Measurements from ENCODE around the gene DGKD.
A peak's percentile ranks its signal among the peaks of the same experiment; 100 is the strongest.

The DGKD gene

DNA sequence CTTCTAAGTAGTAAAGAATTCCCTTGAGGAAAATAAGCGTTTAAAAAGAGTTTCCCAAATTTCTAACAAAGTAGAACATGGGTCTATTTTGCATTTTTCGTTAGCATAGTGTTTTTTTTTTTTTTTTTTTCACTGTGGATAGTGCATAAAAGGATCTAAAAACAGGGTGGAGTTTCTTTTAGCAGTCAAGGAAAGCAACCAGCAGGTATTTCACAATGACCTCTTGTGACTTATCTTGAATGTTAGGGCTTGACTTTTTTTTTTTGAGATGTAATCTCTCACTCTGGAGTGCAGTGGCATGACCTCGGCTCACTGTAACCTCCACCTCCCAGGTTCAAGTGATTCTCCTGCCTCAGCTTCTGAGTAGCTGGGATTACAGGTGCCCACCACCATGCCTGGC lies 14.9 kb upstream of the DGKD start:
- no peak for DNase-seq

DNA sequence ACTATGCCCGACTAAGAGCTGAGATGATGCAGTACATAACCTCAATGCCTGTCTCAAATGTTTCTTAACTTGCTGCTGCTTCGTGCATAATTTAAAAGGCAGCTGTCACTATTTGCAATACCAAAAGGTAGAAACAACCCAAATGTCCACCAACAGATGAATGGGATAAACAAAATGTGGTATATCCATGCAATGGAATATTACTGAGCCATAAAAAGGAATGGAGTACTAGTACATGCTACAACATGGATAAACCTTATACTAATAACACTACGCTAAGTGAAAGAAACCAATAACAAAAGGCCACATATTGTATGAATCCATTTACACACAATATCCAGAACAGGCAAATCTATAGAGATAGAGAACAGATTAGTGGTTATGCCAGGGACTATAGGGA lies 13.0 kb upstream of the DGKD start:
- no peak for DNase-seq

DNA sequence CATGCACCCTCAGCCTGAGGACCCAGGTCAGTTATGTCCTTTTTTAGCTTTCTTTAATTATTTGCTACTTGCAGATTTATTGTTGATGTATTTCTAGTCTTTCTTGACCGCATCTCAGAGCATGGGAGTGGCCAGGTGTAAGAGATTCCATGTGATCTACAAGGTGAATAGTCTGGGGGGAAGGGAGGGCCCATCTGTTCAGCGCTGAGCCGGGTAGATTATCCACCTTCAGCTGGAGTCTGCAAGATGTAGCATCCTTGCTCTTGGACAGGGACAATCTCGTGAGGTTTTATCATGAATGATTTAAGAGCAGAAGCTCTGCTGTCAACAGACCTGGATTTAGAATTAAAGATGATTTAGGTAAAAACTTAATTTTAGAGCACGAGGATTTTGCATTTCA lies 12.0 kb upstream of the DGKD start:
- no peak for DNase-seq

- no peak for DNase-seq
These were observed 11.1 kb upstream of the DGKD start for GRCh38 chr2:233343171-233343705.

GRCh38 chr2:233346376-233346775 lies 7.9 kb upstream of the DGKD start:
- DNase-seq = no peak

DNA sequence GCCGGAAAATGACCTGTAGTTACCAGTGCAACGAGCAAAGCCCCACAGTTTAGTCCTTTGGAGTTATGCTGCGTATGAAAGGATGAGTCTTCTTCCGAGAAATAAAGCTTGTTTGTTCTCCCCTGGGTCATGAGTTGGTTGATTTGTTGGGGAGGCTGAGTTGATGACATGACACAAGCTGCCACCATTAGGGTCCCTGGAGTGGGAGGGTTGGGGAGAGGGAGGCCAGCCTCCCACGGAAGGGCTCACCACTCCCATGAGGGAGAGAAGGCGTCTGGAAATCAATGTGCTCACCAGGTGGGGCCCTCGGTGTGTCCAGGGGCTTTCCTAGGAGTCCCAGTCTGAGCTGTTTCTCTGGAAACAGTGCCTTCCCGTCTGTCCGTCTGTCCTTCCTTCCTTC lies 7.4 kb upstream of the DGKD start:
- no peak for DNase-seq

- no peak for DNase-seq
These were observed 5.0 kb upstream of the DGKD start for GRCh38 chr2:233349005-233349998.

GRCh38 chr2:233350708-233351107 lies 3.6 kb upstream of the DGKD start:
- peak; percentile 40 for DNase-seq

DNA sequence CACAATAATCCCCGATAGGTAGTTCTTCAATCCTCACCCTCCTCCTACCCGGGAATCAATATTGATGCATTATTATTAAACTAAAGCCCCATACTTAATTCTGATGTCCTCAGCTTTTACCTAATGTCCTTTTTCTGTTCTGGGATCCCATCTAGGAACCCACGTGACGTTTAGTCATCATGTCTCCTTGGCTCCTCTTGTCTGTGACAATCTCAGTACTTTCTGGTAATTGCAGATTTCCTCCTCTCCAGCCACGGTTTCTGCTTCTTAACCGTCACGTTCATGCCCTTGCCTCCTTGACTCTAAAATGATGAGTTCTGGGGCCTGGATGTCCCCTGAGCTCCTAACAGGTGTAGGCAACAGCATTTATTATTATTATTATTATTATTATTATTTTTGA lies 2.9 kb upstream of the DGKD start:
- DNase-seq = no peak

- no peak for DNase-seq
These were observed 2.0 kb upstream of the DGKD start for GRCh38 chr2:233352141-233352842.

DNA sequence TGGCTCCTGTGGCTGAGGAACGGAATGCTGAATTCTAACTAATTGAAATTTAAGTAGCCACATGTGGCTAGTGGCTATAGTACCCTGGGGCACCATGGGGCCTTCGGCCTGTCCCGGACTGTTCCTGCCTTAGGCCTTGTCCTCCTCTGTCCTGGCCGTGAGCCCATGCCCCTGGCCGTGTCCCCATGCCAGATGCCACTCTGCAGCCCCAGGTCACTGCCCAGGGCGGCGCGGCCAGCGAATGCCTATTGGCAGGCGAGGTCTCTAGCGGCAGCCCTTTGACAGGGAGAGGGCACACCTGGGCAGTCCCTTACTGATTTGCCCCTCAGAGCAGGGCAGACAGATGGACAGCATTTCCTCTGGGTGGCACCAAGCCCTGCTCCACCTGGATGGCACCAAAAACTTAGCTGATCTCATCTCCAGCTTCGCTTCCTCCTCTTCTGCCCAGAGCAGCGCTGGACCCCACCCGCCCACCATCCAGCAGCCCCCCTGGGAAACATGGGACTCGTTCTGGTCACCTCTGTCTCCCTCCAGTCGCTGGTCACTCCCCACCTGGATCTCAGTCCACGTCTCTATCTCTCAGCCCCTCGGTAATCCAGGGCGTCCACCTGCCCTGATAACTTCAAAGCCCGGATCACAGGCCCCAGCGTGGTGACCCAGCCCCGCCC lies 1.1 kb upstream of the DGKD start:
- no peak for DNase-seq

DNA sequence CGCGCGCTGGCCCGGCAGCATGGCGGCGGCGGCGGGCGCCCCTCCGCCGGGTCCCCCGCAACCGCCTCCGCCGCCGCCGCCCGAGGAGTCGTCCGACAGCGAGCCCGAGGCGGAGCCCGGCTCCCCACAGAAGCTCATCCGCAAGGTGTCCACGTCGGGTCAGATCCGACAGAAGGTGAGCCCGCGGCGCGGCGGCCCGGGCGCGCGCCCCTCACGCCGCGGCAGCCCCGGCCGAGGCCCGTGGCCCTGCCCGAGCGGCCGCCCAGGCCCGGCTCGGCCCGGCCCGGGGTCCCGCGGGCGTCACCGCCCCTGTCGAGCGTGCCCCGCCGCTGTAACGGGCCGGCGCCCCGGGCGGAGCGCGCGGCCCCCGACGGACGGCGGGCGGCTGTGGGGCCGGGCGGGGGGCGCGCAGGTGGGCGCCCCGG lies 218 bp downstream of the DGKD start:
- DNase-seq = no peak

GRCh38 chr2:233354971-233355574 lies 779 bp downstream of the DGKD start:
- DNase-seq = peak; percentile 6

- no peak for DNase-seq
These were observed 1.6 kb downstream of the DGKD start for GRCh38 chr2:233355916-233356315.

DNA sequence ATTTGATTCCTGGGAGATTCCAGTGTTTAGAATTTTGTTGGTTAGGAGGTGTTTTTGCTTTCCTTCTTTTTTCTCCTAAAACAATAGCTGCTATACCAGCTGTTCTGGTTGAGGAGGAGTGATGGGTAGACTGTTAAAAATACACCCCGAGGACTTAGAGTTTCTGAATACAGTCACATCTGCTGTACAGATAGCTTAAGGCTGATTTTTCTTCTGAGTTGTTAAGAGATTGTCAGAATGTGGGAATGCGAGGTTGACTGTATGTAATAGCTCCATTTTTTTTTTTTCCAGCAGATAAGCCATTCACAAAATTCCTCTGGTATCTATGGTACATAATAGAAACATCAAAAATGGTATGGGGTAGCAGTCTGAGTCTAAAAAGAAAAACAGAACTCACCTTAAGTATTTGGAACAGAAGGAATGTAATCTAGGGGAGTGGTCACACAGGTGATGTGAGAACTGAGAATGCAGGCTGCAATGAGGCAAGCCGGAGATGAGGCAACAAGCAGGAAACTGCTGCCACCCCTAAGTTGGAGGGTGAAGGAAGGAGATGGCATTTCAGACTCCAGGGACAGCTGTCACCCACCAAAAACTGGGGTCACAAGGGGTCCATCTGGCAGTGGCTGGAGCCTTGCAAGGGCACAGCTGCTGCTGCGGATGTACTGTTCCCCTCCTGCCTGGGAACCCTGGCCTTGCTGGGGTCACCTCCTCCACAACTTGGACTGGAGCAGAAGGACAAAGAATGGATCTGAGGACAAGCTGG lies 2.4 kb downstream of the DGKD start:
- no peak for DNase-seq

GRCh38 chr2:233358335-233358734 lies 4.0 kb downstream of the DGKD start:
- no peak for DNase-seq

DNA sequence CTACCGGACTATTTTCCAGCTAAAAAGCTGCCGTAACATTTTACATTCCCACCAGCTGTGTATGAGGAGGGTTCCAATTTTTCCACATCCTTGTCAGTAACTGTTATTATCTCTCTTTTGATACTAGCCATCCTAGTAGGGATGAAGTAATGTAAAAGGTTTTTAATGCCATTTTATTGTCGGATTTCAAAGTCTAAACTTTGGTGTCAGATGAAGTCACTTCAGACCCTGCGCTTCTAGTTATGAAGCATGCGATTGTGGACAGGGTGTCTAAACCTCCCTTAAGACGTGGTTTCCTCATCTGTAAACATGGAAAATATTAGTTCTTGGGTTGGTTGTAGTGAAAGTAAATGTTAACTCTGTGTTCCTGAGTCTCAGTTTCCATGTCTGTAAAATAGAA lies 4.7 kb downstream of the DGKD start:
- no peak for DNase-seq

DNA sequence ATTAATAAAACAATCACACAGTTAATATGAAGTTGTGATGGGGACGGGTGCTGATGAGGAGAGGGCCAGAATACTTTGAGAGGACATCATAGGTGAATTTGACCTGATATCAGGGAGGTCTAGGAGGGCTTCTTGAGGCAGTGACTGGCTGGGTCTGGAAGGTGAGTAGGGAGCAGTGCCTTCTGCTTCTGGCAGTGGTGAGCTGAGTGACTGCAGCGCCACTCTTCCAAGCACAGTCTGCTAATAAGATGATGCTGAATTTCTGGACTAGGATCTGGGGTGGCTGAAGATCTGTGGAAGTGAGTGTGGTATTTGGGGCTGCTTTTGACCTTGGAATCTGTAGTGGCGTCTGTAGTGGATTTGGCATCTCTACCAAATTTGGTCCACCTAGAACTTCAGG lies 5.5 kb downstream of the DGKD start:
- no peak for DNase-seq

DNA sequence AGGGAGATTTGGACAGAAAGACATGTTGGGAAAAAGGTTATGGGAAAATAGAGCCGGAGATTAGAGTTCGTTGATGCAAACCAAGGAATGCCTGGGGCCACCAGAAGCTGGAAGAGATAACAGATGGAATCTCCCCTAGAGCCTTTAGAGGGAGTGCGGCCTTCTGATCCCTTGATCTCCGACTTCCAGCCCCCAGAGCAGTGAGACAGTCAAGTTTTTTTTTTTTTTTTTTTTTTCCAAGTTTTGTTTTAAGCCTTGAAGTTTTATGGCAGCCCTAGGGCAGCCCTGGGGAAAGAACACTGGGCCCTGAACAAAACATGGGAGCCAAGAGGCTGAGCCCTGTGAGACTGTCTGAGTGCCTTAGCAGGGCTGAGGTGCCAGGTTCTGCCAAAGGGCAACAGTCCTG lies 6.5 kb downstream of the DGKD start:
- DNase-seq = no peak

- no peak for DNase-seq
These were observed 7.0 kb downstream of the DGKD start for GRCh38 chr2:233361297-233361696.

DNA sequence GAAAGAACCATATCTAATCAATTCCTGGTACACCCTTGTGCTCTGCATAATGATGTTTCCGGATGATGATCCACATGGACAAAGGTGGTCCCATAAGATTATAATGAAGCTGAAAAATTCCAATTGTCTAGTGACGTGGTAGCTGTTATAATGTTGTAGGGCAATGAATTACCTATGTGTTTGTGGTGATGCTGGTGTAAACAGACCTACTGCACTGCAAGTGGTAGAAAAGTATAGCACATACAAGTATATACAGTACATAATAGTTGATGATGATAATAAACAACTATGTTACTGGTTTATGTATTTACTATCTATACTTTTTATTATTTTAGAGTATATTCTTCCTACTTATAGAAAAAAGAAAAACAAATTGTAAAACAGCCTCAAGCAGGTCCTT lies 8.4 kb downstream of the DGKD start:
- no peak for DNase-seq

- no peak for DNase-seq
These were observed 9.5 kb downstream of the DGKD start for GRCh38 chr2:233363744-233364235.
